K562 (cell line): ENCODE measurements around the gene EDN2. TPM values are rescaled to one million over a fixed set of nuclear protein-coding genes. Genes with fewer than 3 reads are reported as not detected.
A peak's percentile ranks its signal among the peaks of the same experiment; 100 is the strongest.

Source experiments
- ATF3 ChIP-seq, 2 experiments: fragments of 450-650 bp in 1 of 2; sonication (generic) in 1 of 2; formaldehyde crosslinking in 1 of 2; IDR thresholded peaks in 1 of 2; conservative IDR thresholded peaks in 1 of 2; 2 replicates each; pipeline versions ENCODE4 v1.6.1 to v1.8.1; 2016 to 2023; ENCODE audit warnings: mild to moderate bottlenecking in 2 of 2, moderate library complexity in 2 of 2, inconsistent platforms in 1 of 2, missing genetic modification reagents in 1 of 2
- JUND ChIP-seq, 2 experiments: IDR thresholded peaks; 2 replicates in 1 of 2; 3 replicates in 1 of 2; pipeline ENCODE4 v1.6.1; 2011; ENCODE audit warnings: borderline replicate concordance in 2 of 2, low read depth in 2 of 2, low read length in 2 of 2, improper control_type of control experiment in 1 of 2, missing biosample characterization in 1 of 2, missing genetic modification characterization in 1 of 2, missing genetic modification reagents in 1 of 2
- ZNF639 ChIP-seq, 2 experiments: fragments of 200-800 bp in 1 of 2; sonication (Bioruptor generic) in 1 of 2; sonication (generic) in 1 of 2; formaldehyde crosslinking in 1 of 2; IDR thresholded peaks in 1 of 2; conservative IDR thresholded peaks in 1 of 2; 2 replicates each; pipeline versions ENCODE4 v1.5.0 to v1.6.1; 2016 to 2020; ENCODE audit warnings: missing compliant biosample characterization in 1 of 2, missing genetic modification characterization in 1 of 2, missing genetic modification reagents in 1 of 2
- polyA plus RNA-seq, 8 experiments: library from polyadenylated mRNA; depleted of rRNA in 4 of 8; stranded (reverse) in 5 of 8; unstranded in 3 of 8; fragments of >200 nt; fragmentation: Nextera tagmentation in 2 of 8; fragmentation: Illumina TruSeq in 1 of 8; extraction: Ambion mirVana in 2 of 8; extraction: Trizol in 1 of 8; gene quantifications; 2 replicates each; pipeline versions ENCODE4 v1.2.1 to v1.2.3, GENCODE V29; 2011 to 2014; ENCODE audit warnings: inconsistent platforms in 1 of 8, missing spikeins in 1 of 8
- total RNA-seq, 7 experiments: library from RNA; depleted of rRNA in 6 of 7; stranded (reverse); fragments of >200 nt in 6 of 7; fragmentation: Illumina TruSeq in 2 of 7; extraction: Trizol in 2 of 7; gene quantifications; 2 replicates each; pipeline versions ENCODE4 v1.2.1 to v1.2.3, GENCODE V29; 2011 to 2021; ENCODE audit warnings: low replicate concordance in 1 of 7

EDN2 gene
- total and polyA plus RNA-seq, 9 of the 15 experiments (the other 6 are each of a cell fraction or from before 2014, with no cell fraction given) = not detected

- peak; percentile 47 for TF ChIP-seq ATF3 (IDR thresholded peaks at IDR 0.05)
- no peak for TF ChIP-seq ATF3 (CRISPR knock-in tag; conservative IDR thresholded peaks at IDR 0.05)
- TF ChIP-seq ZNF639 (CRISPR knock-in tag; conservative IDR thresholded peaks at IDR 0.05 in 1 of 2, IDR thresholded peaks at IDR 0.05 in 1 of 2) = no peak
- peak; percentile 66 for TF ChIP-seq JUND (IDR thresholded peaks at IDR 0.05; ENCODE audit: borderline replicate concordance, low read depth, low read length)
- peak; percentile 47; the same call in 1 of the 3 replicates for TF ChIP-seq JUND (tag; IDR thresholded peaks at IDR 0.05; ENCODE audit: borderline replicate concordance, low read depth, low read length)
These were observed 19.9 kb upstream of the EDN2 start (continued) for GRCh38 chr1:41504114-41505035.
